NCI-H345 treated with DMSO at 0.1 percent for 48 hours (cell line): ENCODE results near the gene CLCN5.

Source experiments
- DNase-seq: peaks from one replicate; lab custom pipeline; 2025; ENCODE audit not compliant: unreplicated experiment; lab: John Stamatoyannopoulos, UW

CLCN5 gene

GRCh38 chrX:49932791-49933190 is 10.4 kb downstream of the CLCN5 start:
- no peak for DNase-seq

GRCh38 chrX:49934148-49934547 is 11.8 kb downstream of the CLCN5 start:
- DNase-seq: no peak

- DNase-seq: no peak
These were observed 12.3 kb downstream of the CLCN5 start for GRCh38 chrX:49934729-49935128.

GRCh38 chrX:49947781-49948180 is 25.4 kb downstream of the CLCN5 start:
- no peak for DNase-seq

- DNase-seq: no peak
These were observed 27.6 kb downstream of the CLCN5 start for GRCh38 chrX:49949961-49950360.

GRCh38 chrX:49951524-49952193 is 29.3 kb downstream of the CLCN5 start:
- DNase-seq: no peak

- DNase-seq: no peak
These were observed 33.9 kb downstream of the CLCN5 start for GRCh38 chrX:49956313-49956712.

- DNase-seq: no peak
These were observed 36.5 kb downstream of the CLCN5 start for GRCh38 chrX:49958727-49959485.

- no peak for DNase-seq
These were observed 37.2 kb downstream of the CLCN5 start for GRCh38 chrX:49959602-49960001.

- DNase-seq: no peak
These were observed 37.7 kb downstream of the CLCN5 start for GRCh38 chrX:49960061-49960460.

- no peak for DNase-seq
These were observed 48.3 kb downstream of the CLCN5 start for GRCh38 chrX:49970674-49971073.

- no peak for DNase-seq
These were observed 50.0 kb downstream of the CLCN5 start for GRCh38 chrX:49972328-49972860.

GRCh38 chrX:49976682-49977197 is 54.3 kb downstream of the CLCN5 start:
- no peak for DNase-seq

GRCh38 chrX:49977319-49978090 is 55.1 kb downstream of the CLCN5 start:
- peak; percentile 26 for DNase-seq

- DNase-seq: no peak
These were observed 55.8 kb downstream of the CLCN5 start for GRCh38 chrX:49978176-49978575.

GRCh38 chrX:49986058-49986457 is 63.7 kb downstream of the CLCN5 start:
- DNase-seq: no peak

GRCh38 chrX:49987651-49988050 is 65.3 kb downstream of the CLCN5 start:
- DNase-seq: no peak

GRCh38 chrX:49988143-49988542 is 65.7 kb downstream of the CLCN5 start:
- DNase-seq: no peak

- no peak for DNase-seq
These were observed 69.4 kb downstream of the CLCN5 start for GRCh38 chrX:49991758-49992157.

GRCh38 chrX:49992853-49993252 is 70.5 kb downstream of the CLCN5 start:
- DNase-seq: no peak

GRCh38 chrX:49993661-49994060 is 71.3 kb downstream of the CLCN5 start:
- no peak for DNase-seq
